ENCODE measurements around the gene PCDHGA10.

DNA sequence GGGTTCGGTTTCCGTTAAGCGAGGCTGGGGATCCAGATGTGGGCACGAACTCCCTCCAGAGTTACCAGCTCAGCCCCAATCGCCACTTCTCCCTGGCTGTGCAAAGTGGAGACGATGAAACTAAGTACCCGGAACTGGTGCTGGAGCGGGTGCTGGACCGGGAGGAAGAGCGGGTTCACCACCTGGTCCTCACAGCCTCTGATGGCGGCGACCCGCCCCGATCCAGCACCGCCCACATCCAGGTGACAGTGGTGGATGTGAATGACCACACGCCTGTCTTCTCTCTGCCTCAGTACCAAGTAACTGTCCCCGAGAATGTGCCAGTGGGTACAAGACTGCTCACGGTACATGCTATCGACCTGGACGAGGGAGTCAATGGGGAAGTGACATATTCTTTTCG is 29.4 kb upstream of the PCDHGA10 start:
- TF ChIP-seq EZH2phosphoT487 (IDR thresholded peaks at IDR 0.05; ENCODE audit: insufficient read depth, low read depth) (no peak), EZH2 (IDR thresholded peaks at IDR 0.05; ENCODE audit: insufficient read depth, poor library complexity, severe bottlenecking) (no peak)
